HEK293T (cell line): ENCODE measurements around the gene IGFL1.

ENCODE experiments used
- BHLHE40 ChIP-seq: fragments of 450-650 bp; IDR thresholded peaks from 2 replicates; pipeline ENCODE4 v1.6.1; 2016; ENCODE audit warnings: mild to moderate bottlenecking, moderate library complexity, borderline replicate concordance
- FOXA1 ChIP-seq: fragments of 450-650 bp; IDR thresholded peaks from 2 replicates; pipeline ENCODE4 v1.6.1; 2016; ENCODE audit warnings: mild to moderate bottlenecking
- NFRKB ChIP-seq: fragments of 450-650 bp; IDR thresholded peaks from 2 replicates; pipeline ENCODE4 v1.6.1; 2016; ENCODE audit warnings: mild to moderate bottlenecking, moderate library complexity
- TARDBP ChIP-seq: fragments of 450-650 bp; IDR thresholded peaks from 2 replicates; pipeline ENCODE4 v1.6.1; 2016

DNA sequence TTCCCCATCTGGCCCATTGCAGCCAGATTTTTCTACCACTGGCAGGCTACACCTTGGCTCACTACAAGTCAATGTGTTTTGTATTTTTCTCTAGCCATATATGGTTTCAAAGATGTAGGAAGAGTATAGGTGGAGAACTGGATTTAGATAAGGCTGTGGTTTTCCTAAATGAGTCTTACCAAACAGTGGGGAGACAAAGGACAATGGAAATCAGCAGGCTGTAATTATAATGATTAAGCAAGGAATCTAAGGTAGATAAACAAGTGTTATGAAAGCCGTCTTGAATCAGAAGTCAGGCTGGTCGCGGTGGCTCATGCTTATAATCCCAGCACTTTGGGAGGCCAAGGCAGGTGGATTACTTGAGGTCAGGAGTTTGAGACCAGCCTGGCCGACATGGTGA lies 11.2 kb downstream of the IGFL1 start:
- TF ChIP-seq BHLHE40 = no peak
- TF ChIP-seq TARDBP = no peak
- no peak for TF ChIP-seq NFRKB
- TF ChIP-seq FOXA1 = no peak
